Stimulated activated CD8-positive, alpha-beta memory T cell treated with anti-CD3 and anti-CD28 coated beads, Interleukin-4, amount 100 ng/mL, for 48 hours (primary cell): ENCODE data around the gene TBC1D22A.

Experiments
- DNase-seq: peaks from one replicate; pipeline ENCODE4 v3.0.0-alpha.2; 2020

TBC1D22A gene

DNA sequence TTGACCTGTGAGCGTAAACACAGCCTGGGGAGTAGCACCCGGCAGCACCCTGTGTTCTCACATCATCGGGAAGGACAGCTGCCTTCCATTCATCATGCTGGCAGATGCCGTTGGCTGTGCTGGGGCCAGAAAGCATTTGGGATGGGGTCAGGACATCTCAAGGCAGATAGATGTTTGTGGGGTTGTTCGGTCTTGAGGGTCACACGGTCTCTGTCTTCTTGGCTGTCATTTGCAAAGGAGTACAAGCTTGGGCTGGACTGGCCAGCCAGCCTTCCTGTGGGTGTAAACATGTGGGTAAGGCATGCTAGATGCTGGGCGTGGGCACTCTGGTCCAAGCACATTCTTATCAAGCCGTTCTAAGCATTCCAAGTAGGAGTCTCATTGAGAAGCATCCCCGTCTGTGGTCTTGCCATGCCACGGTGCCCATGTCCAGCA lies 81.4 kb downstream of the TBC1D22A start:
- DNase-seq = no peak

DNA sequence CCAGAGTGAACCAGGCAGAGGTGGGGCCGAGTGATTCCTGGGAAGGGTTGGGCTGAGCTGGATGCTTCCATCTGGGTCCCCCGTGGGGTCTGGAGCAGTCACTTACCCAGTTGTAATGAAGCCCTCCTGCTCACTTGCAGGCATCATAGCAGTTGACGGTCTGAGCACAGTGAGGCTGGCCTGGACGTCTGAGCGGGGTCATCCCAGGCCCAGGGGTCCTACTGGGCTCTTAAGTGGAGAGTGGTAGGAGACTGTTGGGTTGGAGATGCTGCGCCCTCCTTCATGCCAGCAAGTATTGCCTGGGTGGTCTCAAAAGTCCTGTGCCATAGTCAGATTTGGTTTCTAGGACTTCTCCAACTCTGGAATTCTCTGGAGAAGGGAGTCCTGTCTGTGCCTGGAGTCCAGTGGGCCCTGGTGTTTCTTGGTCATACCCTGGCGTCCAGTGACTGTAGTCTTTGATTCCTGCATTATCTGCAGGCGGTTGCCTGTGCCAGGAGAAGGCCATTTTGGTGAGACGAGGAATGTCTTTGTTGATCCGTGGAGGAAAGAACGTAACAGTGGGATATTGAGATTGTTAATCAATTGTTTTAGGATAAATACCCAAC lies 82.3 kb downstream of the TBC1D22A start:
- DNase-seq = no peak

DNA sequence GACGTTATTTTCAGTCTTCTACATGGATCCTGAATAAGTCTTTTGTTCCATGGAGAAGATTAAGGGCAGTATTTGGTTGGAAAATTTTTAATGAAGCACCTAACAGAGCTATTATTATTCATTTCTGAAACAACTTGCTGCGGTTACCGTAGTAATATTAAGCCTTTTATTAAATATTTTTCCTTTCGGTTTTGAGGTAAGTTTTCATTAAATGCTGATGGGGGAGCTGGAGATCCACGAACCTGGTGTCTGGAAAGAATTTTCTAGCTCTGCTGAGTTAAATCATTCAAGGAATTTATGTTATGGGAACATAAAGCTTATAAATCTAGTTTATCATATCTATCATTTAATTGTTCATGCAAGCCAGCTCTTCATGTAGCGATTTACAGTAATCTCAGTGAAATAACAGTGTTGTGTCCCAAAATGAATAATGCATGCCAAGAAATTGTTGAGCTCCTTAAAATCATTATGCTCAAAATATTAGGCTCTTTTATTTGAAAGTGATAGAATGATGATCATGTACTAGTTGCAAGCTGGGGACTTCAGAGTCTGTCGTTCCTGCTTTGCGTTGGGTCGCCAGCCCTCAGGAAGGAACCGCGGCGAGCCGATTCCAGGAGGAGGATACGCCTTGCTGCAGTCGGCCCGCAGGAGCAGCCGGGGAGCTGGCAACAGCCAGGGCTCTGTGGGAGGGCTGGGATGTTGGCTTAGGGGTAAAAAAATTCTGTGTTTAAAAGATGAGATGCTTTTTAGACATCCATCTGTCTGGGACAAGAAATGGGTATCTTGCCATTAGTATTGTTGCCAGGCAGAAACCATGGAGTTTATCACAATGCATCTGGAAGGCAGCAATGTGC lies 83.1 kb downstream of the TBC1D22A start:
- no peak for DNase-seq

DNA sequence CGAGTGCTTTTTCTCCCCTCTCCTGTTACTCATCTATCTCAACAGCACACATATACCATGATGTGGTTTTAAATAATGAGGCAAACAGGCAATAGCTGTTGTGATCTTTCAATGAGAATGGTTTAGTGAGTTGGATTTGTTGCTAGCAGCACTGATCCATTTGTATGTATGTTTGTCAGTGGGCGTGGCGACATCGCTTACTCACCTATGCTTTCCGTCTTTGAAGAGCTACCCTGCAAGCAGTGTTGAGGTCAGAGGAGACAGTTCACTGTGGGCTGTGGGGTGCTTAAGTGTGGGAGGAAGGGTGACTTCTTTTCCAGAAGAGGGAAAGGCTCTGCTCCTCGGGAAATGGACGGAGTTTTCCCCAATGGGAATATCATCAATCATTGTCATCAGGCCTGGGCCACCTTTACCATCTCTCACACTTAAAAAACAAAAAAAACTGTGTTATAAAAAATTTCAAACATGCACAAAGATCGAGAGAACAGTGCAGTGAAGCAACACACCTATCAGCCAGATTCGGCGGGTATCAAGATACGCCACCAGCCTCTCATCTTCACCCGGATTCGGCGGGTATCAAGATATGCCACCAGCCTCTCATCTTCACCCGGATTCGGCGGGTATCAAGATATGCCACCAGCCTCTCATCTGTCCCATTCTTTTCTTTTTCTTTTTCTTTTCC lies 83.8 kb downstream of the TBC1D22A start:
- peak; percentile 34 for DNase-seq

DNA sequence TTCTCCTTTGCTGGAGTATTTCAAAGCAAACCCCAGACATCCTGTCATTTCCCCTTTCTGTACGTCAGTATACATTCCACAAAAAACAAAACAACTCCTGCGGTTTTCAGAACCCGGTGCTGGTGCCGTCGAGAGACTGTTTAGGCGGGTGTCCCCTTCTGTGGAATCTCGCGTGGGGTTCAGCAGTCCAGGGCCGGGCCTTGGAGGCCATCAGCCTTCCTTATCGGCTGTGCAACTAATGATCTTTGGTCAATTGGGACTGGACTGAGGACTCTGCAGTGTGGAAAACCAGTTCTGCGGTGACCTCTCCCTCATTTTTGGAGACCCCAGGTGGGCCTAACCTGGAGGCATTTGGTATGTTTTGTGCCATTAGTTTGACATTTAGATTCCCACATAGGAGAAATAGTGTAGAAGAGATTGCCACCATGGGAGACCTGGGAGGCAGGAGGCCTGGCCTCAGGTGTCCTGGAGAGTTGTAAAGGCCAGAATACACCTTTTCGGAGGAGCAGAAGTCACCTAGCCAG lies 84.4 kb downstream of the TBC1D22A start:
- no peak for DNase-seq

DNA sequence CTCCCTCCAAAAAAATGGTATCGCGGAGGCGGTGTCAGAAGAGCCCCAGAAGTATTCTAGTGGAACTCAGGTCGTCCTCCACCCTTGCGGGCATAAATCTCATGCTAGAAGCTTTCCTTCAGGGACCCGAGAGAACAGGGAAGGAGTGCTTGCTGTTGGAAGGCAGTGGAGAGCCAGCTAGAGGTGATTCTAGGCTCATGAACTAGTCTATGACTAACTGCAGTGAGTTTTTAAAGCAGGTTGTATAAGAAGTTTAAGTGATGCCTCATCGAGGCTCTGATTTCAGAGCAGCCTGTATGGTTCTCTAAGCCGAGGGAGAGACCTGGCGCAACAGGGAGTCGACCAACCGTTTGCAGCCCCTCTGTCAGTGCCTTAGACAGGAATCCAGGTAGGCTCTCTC lies 85.7 kb downstream of the TBC1D22A start:
- DNase-seq = no peak

DNA sequence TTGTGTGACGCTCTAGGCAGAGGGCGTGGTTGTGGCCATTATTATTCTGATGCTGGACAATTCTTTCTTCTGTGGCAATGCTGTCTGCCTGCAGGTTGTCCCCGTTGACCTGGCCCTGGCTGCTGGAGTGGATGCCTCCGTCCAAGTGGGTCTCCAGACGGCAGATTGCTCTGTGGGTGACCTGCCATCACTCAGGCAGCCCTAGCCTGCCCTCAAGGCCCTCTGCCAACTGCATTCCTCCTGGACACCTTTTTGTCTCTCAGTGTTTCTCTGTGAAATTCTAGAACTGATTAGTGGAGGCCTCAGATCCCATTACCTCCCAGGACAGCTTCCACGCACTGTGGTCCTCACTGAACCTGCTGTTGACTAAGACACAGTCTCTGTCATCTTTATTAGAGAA lies 86.7 kb downstream of the TBC1D22A start:
- DNase-seq = no peak

DNA sequence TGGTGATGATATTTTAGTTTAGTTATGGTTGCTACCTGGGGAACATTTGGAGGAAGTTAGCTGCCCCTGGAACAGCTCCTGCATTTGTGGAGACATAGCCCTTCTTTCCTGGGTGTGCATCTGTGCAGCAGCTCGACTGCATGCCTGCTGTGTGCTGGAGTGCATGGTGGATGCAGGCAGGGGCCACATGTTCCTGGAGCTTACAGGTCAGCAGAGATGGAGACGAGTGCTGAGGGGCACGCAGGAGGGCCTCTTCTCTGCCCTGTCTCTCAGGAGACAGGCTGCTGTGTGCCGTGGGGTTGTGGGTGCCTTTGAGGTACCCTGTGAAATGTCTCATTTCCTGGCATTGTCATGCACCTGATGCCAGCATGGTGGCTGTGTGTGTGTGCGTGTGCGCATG lies 87.5 kb downstream of the TBC1D22A start:
- no peak for DNase-seq

DNA sequence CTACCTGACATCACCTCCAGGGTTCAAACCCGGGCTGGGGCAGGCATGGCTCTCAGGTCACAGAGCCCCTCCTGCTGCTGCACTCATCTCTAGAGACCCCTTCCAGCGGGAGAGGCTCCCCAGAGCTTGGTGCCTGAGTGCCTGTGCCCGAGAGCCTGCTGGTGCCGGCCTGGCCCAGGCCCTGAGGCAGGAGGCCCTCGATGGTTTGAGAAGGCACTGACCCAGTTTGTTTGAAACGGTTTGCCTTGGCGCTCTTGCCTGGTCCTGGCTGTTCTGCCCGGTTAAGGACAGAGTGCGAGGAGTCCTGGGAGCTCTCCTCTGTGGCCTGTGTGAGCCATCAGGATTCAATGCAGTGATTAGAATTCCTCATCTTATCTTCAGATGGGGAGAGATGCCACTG lies 88.9 kb downstream of the TBC1D22A start:
- DNase-seq = no peak

DNA sequence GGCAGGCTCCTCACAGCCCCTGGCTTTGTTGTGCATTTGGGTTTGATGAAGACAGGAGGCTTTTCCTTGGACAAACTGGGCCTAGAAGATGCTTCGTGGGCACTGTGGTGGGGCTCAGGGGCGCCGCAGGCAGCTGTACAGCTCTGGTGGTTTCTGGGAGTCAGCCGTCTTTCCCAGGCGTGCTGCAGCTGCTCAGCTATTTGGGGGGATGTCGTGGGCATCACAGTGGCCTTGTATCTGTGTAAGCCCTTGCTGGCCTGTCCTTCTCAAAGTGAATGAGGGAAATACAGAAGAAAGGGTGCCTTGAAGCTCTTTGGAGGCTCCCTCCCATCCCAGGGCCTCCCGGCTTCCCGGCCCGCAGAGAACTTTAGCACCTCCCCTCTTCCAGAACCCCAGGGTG lies 89.5 kb downstream of the TBC1D22A start:
- DNase-seq = no peak

DNA sequence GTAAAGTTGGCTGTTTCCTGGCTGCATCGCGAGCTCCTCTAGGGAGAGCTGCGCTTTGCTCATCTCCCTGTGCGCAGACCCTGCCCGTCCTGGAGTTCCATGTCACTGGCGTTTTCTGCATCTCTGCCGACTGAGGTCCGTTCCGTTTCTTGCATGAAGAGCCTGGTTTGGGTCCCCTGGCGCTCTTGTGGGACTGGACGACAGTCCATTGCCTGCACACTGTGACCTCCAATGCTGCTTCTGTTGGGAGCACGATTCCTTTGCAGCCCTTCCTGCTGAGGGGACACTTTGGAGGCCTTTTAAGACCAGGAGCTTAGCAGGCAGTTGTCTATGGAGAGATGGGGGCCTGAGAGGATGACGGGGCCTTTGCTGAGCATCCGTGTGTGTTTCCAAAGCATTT lies 90.3 kb downstream of the TBC1D22A start:
- no peak for DNase-seq

DNA sequence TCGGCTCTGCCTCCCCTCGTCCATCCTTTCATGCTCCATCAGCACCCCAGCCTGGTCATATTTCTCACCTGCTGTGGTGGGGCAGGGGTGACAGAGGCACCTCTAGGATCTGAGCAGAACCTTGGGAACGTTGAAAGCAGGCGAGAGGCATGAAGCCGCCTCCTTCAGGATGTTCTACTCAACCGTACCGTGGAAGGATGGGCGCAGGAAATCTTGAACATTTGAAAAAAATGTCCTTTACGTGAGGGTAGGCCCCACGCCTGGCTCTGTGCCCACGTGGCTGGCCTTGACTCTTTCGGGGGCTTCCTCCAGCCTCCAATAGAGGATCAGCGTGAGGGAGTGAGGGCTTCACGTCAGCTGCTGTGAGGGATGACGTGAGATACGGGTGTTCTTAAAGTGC lies 90.7 kb downstream of the TBC1D22A start:
- DNase-seq = no peak

DNA sequence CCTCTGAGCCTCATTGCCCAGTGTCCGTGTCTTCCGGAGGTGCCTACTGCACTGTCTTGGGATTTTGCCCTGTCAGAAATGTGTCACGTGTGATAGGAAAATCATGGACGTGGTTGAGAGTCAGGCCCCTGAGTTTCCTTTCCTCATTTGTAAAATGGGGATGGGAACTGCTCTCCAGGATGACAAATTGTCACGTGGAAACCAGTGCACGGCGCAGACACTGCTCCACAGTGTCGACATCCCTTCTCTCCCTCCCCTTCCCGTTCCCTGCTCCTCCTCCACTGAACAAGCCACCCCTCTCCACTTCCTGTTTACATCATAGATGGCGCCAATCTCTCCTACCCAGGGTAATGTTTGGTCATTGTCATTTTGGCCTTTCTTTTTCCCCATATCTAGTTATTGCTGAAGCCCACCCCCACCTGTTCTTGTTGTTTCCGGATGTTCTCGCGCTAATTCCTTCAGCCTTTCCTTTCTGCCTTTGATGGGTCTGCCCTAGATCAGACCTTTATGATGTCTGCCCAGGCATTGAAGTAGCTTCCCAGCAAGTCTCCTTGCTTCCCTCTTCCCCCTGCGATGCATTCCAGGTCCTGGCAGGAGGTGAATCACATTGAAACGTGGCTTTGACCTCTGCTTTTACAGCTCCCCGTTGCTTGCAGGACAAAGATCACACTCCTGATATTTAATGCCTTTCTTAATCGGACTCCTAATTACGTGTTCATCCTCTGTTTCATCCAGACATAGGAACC lies 91.8 kb downstream of the TBC1D22A start:
- DNase-seq = no peak

DNA sequence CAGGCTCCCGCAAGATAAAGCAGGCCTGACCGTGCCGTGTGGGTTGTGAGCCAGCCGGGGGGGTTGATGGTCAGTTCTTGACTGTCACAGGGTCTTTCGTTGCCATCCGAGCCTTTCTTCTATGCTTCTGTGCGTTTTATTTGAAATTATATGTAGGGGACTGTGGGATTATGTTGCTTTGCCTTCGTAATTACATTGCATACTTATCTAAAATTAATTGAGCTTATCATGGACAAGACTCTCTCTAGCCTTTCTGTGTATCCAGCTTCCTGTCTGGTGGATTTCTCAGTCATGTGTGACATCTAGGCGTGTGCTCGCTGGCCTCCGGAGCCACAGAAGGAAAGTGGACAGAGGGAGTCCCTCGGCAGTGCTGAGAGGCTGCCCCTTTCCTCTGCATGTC lies 93.2 kb downstream of the TBC1D22A start:
- no peak for DNase-seq

DNA sequence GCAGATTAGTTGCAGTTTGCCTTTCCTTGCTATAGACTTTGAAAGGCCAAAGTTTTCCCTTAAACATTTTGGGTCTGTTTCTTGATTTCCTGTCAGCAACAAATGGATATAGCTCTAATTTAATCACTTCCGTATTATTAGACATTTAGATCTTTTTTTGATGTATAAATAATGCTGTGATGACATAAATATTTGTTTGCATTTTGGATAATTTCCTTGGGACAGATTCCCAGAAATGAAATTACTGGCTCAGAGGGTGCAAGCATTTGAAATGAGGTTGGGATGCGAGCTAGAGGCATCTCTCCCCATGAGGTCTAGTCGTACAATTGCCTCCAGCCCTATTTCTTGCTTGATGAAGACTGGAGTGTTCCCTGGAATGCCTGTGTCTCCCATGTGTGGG lies 94.2 kb downstream of the TBC1D22A start:
- DNase-seq = no peak

DNA sequence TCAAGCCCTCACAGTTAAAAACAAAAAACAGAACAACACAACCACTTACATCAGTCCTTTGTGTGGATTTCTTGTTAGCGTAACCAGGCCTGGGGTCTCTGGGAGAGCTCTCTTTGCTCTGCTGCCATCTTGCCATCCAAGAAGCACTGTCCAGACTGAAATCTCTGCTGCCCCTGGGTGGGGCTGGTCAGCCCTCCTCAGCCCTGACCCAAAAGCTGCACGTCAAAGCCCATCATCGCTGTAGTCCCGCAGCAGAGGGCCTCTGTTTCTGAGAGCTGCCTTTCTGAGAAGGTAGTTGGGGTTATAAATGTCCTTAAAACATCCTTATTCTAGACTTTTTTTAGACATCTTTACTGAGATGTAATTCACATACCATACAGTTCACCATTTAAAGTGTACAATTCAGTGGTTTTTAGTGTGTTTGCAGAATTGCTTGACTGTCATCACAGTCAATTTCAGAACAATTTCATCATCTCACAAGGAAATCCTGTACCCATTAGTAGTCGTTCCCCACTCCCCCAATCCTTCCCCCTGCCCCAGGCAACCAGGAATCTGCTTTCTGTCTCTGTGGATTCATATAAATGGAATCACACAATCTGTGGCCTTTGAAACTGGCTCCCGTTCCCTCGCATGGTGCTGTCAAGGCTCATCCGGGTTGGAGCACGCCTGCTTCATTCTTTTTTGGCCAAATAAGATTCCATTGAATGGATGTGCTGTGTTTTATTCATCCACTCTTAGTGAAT lies 94.9 kb downstream of the TBC1D22A start:
- no peak for DNase-seq

DNA sequence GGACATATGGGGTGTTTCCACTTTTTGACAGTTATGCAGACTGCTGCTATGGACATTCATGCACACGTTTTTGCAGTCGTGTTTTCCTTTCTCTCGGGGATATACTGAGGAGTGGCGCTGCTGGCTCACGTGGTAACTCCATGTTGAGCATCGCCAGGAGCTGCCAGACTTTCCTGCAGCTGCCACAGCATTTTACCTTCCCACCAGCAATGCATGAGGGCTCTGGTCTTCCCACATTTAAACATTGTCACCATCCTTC lies 95.4 kb downstream of the TBC1D22A start:
- DNase-seq = no peak

DNA sequence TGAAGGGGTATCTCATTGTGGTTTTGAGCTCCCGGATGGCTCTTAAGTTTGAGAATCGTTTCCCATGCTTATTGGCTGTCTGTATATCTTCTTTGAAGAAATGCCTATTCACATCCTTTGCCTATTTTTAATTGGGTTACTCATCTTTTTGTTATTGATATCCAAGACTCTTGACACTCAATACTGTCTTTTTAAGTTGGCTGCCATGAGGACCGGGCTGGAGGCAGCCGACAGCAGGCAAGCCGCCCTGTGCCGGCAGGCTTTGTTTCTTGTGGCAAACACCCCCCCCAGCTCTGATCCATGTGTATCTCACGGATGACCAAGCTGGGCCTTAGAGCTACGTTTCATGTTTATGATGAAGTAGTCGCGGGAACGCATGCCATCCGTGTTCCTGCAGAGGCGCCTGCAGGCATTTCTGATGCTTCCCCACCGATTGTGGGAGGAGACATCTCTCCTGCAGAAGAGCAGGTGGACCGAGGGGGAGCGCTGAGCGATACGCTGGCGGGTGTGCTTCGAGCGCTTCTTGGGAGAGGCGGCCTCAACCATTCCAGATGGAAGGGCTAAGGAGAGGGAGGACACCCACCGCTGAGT lies 95.8 kb downstream of the TBC1D22A start:
- DNase-seq = no peak

DNA sequence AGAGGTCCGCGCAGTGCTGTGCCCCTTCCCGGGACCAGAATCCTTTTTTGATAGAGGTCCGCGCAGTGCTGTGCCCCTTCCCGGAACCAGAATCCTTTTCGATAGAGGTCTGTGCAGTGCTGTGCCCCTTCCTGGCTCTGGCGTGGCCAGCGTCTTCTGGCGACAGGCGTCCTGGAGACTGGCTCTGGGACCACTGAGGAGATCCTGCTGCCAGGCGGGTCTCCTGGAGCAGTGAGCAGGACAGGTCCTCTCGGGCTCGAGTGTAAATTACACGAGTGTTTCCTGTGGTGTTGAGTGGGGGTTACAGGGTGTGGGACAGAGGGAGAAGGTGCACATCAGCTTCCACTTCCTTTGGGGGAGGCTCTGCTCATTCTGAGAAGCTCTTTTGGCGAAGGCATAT lies 98.1 kb downstream of the TBC1D22A start:
- DNase-seq = no peak

DNA sequence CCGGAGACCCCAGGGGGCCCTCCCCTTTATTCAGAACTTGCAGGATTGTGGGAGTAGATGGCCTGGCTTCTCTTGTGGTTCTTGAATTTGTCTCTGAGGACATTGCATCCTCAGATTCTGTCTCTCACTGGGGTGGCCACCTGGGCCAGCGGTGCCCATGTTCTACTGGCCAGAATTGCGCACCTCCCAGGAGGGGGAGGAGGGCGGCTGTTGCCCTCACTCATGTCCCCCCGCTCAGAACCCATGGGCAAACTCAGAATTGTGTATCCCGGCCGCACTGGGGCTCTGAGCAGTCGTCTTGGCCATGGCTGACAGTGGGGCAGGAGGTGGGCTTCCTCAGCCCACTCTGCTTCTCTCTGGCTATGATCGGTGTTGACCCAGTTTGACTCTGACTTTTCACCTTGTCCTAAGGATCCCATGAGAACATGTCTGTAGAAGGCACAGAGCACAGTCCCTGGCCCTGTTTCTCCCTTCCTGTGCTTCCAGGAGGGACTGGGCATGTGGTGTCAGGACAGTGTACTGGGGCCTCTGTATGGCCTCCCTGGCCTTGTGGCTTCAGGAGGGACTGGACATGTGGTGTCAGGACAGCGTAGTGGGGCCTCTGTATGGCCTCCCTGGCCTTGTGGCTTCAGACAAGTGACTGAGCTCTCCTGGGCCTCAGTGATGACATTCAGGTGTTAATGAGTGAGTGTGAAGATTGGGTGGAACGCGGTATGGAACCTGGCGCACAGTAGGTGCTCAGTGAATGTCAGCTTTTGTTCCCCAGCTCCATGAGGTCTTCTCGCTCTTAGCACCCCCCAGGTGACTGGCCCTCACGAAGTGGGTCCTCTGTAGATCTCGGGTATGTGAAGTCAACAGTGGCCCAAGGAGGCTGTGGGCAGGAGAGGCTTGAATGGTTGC lies 99.3 kb downstream of the TBC1D22A start:
- no peak for DNase-seq
